Fibroblast of mammary gland (primary cell): Measurements from ENCODE around the gene DZANK1.

Experiments used
- DNase-seq: peaks from one replicate; pipeline ENCODE4 v3.0.0-alpha.2; 2010; ENCODE audit warnings: low read depth
- H3K4me3 ChIP-seq: 2 replicates; pipeline ENCODE4 v1.5.1; 2011; ENCODE audit warnings: low read depth, mild to moderate bottlenecking, low read length, moderate library complexity; ENCODE audit not compliant: control insufficient read depth
- CTCF ChIP-seq: conservative IDR thresholded peaks from 2 replicates; pipeline ENCODE4 v1.5.1; 2011; ENCODE audit warnings: low read depth, low read length, inconsistent platforms; ENCODE audit not compliant: control insufficient read depth, insufficient read depth

DZANK1 gene

GRCh38 chr20:18466894-18467730, at the start of gene DZANK1, which contains the start of gene POLR3F:
Gene DZANK1 (minus strand): TSS chr20:18467030. CDS start chr20:18465358, 1,672 bp downstream.
Gene POLR3F (plus strand): TSS chr20:18467390. CDS start chr20:18467507, 117 bp downstream.
- DNase-seq = peak; percentile 94
- TF ChIP-seq CTCF = no peak
- peak within 1 kb of the TSS; percentile 81 for H3K4me3 ChIP-seq

- no peak for DNase-seq
- no peak overlapping the region for H3K4me3 ChIP-seq
- no peak for TF ChIP-seq CTCF
These were observed 49.1 kb upstream of the DZANK1 start for GRCh38 chr20:18515973-18516372.

- TF ChIP-seq CTCF = no peak
- no peak overlapping the region for H3K4me3 ChIP-seq
- DNase-seq = no peak
These were observed 47.3 kb upstream of the DZANK1 start for GRCh38 chr20:18514127-18514526.

GRCh38 chr20:18513208-18513607, 46.4 kb upstream of the DZANK1 start:
- no peak for DNase-seq
- no peak overlapping the region for H3K4me3 ChIP-seq
- TF ChIP-seq CTCF = no peak

- H3K4me3 ChIP-seq = no peak overlapping the region
- TF ChIP-seq CTCF = no peak
- no peak for DNase-seq
These were observed 44.7 kb upstream of the DZANK1 start for GRCh38 chr20:18511571-18511970.

GRCh38 chr20:18507218-18508191, 40.7 kb upstream of the DZANK1 start, which contains the start of gene SEC23B:
Gene SEC23B (plus strand): TSS chr20:18507940. CDS start chr20:18510836, 2,896 bp downstream.
- H3K4me3 ChIP-seq = peak within 1 kb of the TSS; percentile 97
- peak; percentile 97 for DNase-seq
- TF ChIP-seq CTCF = no peak
